ENCODE data around the gene NUDT4B. TPM values are rescaled to one million over a fixed set of nuclear protein-coding genes. Genes with fewer than 3 reads are reported as not detected.

NUDT4B gene
- total RNA-seq, 1 experiment from 2014 or later, result 31.9 TPM

Other genes starting within 250 kb of the NUDT4B start
- gene NBPF14, start 152.8 kb upstream of the NUDT4B start, total RNA-seq (2014; rRNA removed; shearing (Covaris generic)), result 15.7 and 21.1 TPM in 2 replicates
- 28.9 and 38.6 TPM in 2 replicates for gene PDE4DIP, start 95.7 kb downstream of the NUDT4B start, total RNA-seq (2014; rRNA removed; shearing (Covaris generic))

Measured in M059J (cell line).